Lower lobe of right lung (tissue), 2 donors: Measurements from ENCODE around the gene GNG7. TPM values are rescaled to one million over a fixed set of nuclear protein-coding genes. Genes with fewer than 3 reads are reported as not detected.
"Not testable (repeated sequence)": the region's sequence is repeated elsewhere in the genome, so short reads cannot be mapped to it uniquely, and the experiment has no call there.

Experiments used
- ATAC-seq, 2 donors: fragments of 200-7000 bp; cut with Tn5 transposase; one replicate each; pipeline ENCODE4 v1.9.1; 2020 to 2022; ENCODE audit warnings: mild to moderate bottlenecking in 2 of 2, moderate library complexity in 2 of 2
- DNase-seq: peaks from one replicate; pipeline ENCODE4 v3.0.0-alpha.2; 2020
- H3K27ac ChIP-seq: fragments of 200-600 bp; one replicate; pipeline ENCODE4 v1.8.0; 2022
- H3K27me3 ChIP-seq: fragments of 200-600 bp; one replicate; pipeline ENCODE4 v1.8.0; 2022; ENCODE audit warnings: low read depth
- H3K36me3 ChIP-seq: fragments of 200-600 bp; one replicate; pipeline ENCODE4 v1.8.0; 2022; ENCODE audit warnings: mild to moderate bottlenecking
- H3K4me1 ChIP-seq: fragments of 200-600 bp; one replicate; pipeline ENCODE4 v1.8.0; 2022
- H3K4me3 ChIP-seq: fragments of 200-600 bp; one replicate; pipeline ENCODE4 v1.8.0; 2022; ENCODE audit warnings: mild to moderate bottlenecking
- H3K9me3 ChIP-seq: fragments of 200-600 bp; one replicate; pipeline ENCODE4 v1.8.0; 2022
- CTCF ChIP-seq: fragments of 200-600 bp; IDR thresholded peaks from one replicate; pipeline ENCODE4 v1.8.0; 2022; ENCODE audit warnings: antibody characterized with exemption, mild to moderate bottlenecking
- intact Hi-C: fragments of 100-400 bp; cut with DNase I; formaldehyde crosslinking; loops from one replicate; pipeline ENCODE4 v1.11.0; 2022
- total RNA-seq: library from RNA; stranded (reverse); fragmentation: NEBNext Ultra II Directional; extraction: Animal tissue kit (Norgen Biotek cat#: 25700); gene quantifications from one replicate; pipeline ENCODE4 v1.2.1, GENCODE V29; 2021
- donor health status: DM: no; HTN: yes; CAD: no; lungs with severe emphysema.

GNG7 gene
- total RNA-seq, 1 donor from 2014 or later: 6.2 TPM

- Histone ChIP-seq H3K36me3 (no peaks in the 10 kb centered on the region), H3K4me1 (peaks cover 91% of the 10 kb centered on the region), H3K4me3 (no peak overlapping the region), H3K9me3 (no peaks in the 10 kb centered on the region), H3K27ac (peak overlapping the region; percentile 87), H3K27me3 (no peaks in the 10 kb centered on the region)
- peak; percentile 40 for DNase-seq
- intact Hi-C loops: no loop called here
- TF ChIP-seq CTCF: no peak
- ATAC-seq: no peak
These were observed 154.8 kb downstream of the GNG7 start for GRCh38 chr19:2547721-2548120.

GRCh38 chr19:2547033-2547680 is 155.3 kb downstream of the GNG7 start:
- Histone ChIP-seq H3K27me3 (no peaks in the 10 kb centered on the region), H3K9me3 (no peaks in the 10 kb centered on the region), H3K4me1 (peaks cover 92% of the 10 kb centered on the region), H3K36me3 (no peaks in the 10 kb centered on the region), H3K27ac (peak overlapping the region; percentile 87), H3K4me3 (no peak overlapping the region)
- ATAC-seq: no peak
- intact Hi-C loops: no loop called here
- no peak for TF ChIP-seq CTCF
- DNase-seq: peak; percentile 37

GRCh38 chr19:2546128-2547032 is 156.1 kb downstream of the GNG7 start:
- no peaks in the 10 kb centered on the region for H3K9me3 ChIP-seq

GRCh38 chr19:2545416-2546127 is 156.9 kb downstream of the GNG7 start:
- H3K9me3 ChIP-seq, H3K4me3 ChIP-seq, intact Hi-C loops, DNase-seq, H3K27me3 ChIP-seq, ATAC-seq, H3K36me3 ChIP-seq: not testable (repeated sequence)
- peaks cover 94% of the 10 kb centered on the region for H3K4me1 ChIP-seq
- peak overlapping the region; percentile 93 for H3K27ac ChIP-seq

More at GRCh38 chr19:2546128-2547032, 156.1 kb downstream of the GNG7 start:
- Histone ChIP-seq H3K4me1 (peaks cover 93% of the 10 kb centered on the region), H3K36me3 (no peaks in the 10 kb centered on the region), H3K27ac (peak overlapping the region; percentile 87), H3K27me3 (no peaks in the 10 kb centered on the region), H3K4me3 (peak overlapping the region; percentile 28)
- DNase-seq (peak; percentile 93), ATAC-seq (peak; percentile 55 to 66)
- TF ChIP-seq CTCF: no peak
- intact Hi-C loops: no loop called here

GRCh38 chr19:2544576-2545415 is 157.7 kb downstream of the GNG7 start:
- H3K9me3 ChIP-seq: no peaks in the 10 kb centered on the region
- no peak for TF ChIP-seq CTCF
- H3K27ac ChIP-seq: peak overlapping the region; percentile 93
- intact Hi-C loops: no loop called here
- no peaks in the 10 kb centered on the region for H3K27me3 ChIP-seq
- peaks cover 92% of the 10 kb centered on the region for H3K4me1 ChIP-seq
- no peaks in the 10 kb centered on the region for H3K36me3 ChIP-seq
- no peak overlapping the region for H3K4me3 ChIP-seq
- DNase-seq (peak; percentile 41), ATAC-seq (no peak)
